HG03558 (cell line): Measurements from ENCODE around the gene ZHX3.

Experiments
- ATAC-seq: cut with Tn5 transposase; IDR thresholded peaks from one replicate; pipeline ENCODE4 v1.9.1; 2021; ENCODE audit warnings: moderate number of reproducible peaks; ENCODE audit not compliant: unreplicated experiment; ENCODE audit errors: extremely low read depth

Gene ZHX3, protein sequence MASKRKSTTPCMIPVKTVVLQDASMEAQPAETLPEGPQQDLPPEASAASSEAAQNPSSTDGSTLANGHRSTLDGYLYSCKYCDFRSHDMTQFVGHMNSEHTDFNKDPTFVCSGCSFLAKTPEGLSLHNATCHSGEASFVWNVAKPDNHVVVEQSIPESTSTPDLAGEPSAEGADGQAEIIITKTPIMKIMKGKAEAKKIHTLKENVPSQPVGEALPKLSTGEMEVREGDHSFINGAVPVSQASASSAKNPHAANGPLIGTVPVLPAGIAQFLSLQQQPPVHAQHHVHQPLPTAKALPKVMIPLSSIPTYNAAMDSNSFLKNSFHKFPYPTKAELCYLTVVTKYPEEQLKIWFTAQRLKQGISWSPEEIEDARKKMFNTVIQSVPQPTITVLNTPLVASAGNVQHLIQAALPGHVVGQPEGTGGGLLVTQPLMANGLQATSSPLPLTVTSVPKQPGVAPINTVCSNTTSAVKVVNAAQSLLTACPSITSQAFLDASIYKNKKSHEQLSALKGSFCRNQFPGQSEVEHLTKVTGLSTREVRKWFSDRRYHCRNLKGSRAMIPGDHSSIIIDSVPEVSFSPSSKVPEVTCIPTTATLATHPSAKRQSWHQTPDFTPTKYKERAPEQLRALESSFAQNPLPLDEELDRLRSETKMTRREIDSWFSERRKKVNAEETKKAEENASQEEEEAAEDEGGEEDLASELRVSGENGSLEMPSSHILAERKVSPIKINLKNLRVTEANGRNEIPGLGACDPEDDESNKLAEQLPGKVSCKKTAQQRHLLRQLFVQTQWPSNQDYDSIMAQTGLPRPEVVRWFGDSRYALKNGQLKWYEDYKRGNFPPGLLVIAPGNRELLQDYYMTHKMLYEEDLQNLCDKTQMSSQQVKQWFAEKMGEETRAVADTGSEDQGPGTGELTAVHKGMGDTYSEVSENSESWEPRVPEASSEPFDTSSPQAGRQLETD

DNA sequence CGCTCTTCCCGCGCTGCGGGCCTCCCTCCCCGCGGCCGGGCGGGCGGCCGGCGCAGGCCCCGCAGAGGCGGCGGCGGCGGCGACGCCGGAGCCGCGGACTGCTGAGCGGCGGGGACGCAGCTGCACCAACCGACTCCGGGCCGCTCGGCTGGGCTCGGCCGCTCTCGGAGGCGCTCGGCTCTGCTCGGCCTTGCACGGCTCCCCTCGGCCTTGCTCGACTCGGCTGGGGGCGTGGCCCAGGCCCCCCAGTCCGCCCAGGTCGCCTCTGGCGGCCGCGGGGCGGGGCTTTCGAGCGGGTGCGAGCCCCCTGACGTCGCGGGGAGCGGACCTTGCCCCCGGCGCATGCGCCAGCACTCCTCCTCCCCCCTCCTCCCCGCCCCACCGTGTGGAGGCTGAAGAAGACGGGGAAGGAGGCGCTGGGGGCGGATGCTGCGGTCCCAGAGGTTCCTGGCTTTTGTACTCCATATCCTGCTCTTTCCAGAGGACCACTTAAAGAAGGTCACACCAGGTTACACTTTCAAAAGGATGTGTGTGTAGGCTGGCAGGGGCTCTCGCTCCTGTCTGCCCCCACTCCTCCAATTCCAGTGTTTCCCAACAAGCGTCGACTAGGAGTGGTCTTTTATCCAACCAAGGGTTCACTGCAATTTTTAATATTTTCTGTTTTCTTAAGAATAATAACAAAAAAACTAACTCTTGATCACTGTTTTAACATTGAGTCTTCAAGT lies at the start of gene ZHX3:
Gene ZHX3 (minus strand): TSS at position 186 of the 725 bp plus-strand sequence. CDS start 112,815 bp downstream, outside the sequence.
- ATAC-seq = peak; percentile 92

DNA sequence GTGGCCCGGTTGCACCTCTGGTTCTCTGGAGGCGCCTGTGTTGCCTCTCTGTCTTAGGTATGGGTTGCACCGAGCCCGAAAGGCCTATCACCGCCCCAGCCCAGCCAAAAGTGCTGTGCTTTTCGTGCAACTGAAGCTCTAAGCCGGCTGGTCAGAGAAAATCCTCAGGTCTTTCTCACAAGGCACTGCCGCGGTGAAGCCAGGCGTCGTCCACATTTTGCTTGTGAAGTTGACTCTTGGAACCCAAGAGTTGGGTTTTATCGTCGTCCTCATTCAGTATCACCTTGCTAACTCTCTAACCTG lies 49.8 kb upstream of the ZHX3 start:
- no peak for ATAC-seq

DNA sequence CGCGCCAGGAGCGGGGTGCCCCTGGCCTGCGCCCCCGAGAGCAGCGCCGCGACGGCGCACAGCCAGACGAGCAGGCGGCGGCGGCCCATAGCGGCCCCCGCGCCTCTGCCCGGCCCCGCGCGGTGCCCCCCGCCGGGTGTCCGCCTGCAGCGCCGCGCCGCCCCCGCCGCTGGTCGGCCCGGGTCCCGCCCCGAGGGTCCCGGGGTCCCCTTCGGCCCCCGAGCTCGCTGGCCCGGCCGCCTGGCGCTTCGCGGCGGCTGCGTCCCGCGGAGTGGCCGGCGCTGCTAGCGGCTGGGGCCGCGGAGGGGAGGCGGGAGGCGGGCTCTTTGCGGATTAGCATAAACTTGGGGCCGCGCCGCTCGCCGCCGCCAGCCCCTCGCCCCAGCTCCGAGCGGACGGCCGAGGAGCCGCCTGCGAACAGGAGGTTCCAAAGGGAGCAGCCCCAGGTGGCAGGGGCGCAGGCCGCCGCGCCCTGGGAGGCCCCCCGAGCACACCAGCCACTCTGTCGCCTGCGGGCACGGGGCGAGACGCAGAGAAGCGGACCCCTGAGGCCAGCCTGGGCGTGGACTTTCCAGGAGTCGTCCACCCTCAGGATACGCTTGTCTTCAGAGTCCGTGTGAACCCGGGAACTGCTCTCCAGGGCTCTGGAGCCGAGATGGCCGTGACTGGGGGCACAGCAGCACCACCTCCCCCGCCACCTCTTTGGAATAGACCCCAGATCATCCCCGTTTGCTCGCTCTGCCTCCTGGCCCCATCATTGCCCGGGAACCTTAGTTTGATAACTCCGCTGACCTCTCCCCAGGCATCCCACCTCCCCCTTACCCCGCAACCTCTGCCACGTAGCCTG lies 49.2 kb upstream of the ZHX3 start, which contains the start of gene EMILIN3:
Gene EMILIN3 (minus strand): TSS at position 273 of the 847 bp plus-strand sequence. CDS start 184 bp downstream, at position 89.
- no peak for ATAC-seq

DNA sequence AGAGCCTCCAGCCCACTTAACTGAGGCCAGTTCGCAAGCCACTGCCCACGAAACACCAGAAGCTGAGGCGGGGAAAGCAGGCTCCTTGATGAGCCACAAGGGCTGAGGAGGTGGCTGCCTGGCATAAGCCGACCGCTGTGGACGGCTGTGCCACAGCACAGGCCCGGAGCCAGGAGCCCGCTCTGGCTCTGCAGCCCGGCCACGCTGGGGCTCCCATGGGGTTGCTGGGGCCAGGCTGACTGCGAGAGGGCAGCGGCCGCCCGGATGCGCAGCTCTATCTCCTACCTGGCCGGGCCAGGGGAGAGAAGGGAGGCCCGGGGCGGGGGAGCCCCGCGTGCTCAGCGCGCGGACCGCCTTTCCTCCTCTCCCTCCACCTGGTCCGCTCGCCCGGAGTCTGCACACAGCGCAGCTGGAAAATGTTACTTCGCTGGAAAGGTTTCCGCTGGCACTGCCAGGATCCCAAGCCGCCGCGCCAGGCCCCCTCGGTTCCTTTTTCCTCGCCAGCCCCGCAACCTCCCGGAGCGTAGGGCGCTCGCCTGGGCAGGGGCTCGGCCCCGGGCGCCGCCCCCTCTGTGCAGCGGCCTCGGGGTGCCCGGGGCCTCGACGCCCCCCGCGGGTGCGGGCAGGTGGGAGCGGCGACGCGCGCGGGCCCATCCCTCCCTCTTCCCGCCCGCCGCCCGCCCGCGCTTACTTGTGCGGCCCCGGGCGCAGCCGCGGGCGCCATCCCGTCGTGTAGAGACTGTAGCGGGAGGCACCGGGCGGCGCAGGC lies 48.4 kb upstream of the ZHX3 start:
- no peak for ATAC-seq

DNA sequence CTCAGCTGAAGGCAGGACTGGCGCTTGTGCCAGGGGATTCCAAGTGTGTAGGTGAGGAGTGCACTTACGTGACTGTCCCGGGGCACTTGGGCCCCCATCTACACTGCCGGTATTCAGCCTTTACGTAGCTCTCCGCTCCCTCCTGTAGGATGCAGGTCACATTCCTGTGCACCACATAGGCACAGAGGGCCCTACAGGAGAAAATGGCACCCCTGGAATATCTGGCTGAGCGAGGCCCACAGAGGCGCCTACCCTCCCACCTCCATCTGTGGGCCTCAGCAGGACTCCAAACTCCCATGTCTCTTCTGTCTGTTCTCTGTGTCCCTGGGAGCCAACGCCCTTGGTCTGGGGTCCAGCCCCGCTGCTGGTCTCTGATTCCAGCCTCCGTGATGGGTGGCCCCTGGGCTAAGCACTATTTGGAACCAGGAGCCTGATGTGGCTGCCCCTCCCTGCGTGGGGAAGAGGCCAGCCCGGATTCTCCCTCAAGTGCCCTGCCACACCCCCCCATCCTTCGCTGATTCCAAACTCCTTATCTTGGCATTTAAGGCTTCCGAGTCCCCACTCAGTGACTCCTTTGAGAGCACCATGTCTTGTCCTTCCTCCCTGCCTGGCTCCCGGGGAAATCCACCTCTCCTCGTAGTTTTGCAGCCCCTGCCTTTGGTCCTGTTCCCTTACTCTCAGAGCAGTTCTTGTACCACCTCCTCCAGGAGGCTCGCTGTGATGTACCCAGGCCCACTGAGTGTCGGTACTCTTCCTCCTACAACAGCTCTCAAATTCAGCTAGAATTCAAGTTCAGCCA lies 47.6 kb upstream of the ZHX3 start:
- no peak for ATAC-seq

DNA sequence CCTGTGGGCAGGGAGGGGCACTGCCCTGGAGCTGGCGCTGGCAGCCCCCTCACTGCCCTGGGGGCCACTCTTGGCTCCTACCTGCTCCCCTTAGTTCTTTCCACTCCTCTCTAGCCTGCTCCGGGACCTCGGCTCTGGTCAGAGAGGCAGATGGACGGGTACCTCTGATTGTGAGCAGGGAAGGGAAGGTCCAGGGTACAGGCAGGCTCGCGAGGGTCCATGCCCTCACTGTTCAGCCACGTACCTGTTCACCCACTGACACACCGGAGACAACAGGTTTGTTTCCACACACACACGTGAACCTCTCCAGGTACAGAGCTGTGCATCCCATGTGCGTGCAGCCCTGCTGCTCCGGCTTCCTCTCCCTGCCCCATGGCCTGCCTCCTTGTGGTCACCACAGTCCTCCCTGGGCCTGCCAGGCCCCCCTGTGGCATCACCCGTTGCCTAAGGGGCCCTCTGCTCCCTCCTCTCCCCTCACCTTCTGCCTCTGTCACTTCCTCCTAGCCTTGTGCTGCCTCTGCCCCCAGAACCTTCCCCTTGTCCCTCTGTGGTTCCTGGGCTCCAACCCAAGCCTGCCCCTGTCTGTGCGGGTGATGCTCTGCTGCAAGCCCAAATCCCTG lies 46.8 kb upstream of the ZHX3 start:
- ATAC-seq = no peak

DNA sequence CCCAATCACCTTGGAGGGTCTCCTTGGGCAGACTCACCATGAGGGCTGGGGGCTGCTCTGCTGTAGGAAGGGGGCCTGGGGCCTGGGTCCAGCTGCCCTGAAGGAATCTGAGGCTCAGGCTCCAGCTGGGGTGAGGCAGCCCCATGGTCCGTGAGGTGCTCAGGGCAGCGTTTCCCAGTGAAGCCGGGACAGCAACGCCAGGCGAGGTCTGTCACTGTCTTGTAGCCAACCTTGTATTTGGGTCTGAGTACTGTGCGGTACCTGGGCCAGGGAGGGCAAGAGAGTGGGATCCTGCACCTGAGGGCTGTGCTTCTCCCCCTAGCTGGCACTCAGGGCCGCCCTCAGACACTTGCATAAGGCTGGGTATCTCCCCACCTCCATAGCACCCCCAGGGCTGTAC lies 46.1 kb upstream of the ZHX3 start:
- ATAC-seq = no peak

DNA sequence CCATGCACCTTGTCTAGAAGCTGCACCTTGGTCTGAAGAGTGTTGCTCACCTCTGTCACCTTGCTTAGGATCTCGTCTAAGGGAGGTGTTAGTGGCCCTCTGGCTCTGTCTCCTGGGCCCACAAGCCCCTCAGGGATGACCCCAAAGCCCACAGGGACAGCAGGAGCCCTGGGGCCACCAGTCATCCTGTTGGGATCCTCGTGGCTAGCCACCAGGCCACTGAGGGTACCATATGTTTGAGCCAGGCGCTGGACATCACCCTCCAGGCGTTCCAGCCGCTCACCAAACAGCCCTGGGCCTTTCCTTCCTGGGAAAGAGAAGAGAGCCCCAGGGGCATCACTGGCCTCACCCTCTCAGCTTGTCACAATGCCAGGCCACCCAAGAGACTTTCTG lies 45.2 kb upstream of the ZHX3 start:
- no peak for ATAC-seq

DNA sequence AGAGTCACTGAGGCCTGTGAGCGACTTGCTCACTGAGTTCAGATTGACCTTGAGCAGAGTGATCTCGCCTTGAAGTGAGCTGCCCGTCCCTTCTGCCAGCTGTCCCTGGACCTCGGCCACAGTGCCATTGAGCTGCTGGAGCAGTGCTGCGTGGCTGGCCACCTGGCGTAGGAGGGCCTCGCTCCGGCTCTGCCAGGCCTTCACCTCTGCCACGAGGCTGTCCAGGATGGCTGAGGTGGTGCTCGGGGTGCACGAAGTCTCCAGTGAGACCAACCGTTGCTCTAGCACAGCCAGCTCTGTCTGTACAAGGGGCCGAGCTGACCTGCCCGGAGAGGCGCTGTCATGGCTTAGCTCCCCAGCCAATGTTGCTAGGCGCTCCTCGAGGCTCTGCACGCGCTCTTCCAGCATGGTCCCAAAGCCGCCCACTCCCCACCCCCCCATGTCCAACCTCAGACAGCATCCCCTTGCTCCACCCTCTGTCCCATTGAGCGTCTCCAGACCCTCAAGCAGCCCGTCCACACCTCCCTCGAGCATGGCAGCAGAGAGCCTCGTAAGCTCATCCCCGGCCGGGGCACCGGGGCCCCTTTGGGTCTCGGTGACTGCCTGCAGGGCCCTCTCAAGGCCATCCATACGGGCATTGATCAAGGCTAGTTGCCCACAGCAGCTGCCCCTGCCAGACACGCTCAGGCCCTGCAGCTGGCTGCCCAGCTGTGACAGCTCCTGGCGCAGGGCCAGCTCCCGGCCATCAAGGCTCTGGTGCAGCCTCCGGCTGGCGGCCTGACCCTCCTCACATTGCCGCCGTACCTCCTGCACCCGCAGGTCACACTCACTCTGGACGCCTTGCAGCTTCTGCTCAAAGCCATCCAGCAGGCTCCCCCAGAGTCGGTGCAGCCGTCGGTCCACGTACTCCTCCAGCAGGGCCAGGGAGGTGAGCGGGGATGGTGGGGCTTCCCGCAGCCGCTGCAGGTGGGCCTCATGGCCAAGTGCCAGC lies 44.5 kb upstream of the ZHX3 start:
- no peak for ATAC-seq

DNA sequence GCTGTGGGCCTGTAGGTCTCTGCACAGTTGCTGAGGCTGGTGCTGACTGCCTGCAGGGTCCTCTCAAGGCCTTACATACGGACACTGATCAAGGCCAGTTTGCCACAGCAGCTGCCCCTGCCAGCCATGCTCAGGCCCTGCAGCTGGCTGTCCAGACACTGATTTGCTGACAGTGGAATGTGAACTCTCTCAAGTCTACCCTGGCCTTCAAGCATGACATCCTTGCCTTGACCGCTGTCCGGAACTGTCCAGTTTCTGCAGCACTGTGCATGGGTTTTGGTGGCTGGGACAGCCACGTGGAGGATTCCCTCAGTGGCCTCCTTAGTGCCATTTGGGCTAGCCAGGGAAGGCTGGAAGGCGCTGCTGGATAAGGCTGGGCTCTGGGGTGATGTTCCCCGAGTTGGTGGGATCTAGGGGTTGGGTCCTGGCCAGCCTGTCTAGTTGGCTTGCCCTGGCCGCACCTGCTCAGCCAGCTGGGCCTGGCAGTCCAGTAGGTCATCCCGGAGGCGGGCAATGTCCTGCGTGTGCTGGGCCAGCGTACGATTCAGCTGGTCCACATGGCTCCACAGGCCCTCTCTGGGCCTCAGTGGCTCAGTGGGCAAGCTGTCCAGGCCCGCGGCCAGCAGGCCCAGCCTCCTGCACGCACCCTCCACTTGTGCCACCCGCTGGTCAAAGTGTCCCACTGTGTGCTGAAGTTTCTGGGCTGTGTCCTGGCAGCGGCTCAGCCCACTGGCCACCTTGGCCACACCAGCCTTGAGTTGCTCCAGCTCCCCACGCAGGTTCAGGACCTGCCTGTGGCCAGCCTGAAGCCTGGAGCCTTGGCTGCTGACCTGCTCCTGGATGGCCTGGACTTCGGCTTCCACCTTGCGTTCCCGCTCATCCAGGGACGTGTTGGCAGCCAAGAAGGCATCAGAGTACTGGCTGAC lies 43.6 kb upstream of the ZHX3 start:
- ATAC-seq = no peak

DNA sequence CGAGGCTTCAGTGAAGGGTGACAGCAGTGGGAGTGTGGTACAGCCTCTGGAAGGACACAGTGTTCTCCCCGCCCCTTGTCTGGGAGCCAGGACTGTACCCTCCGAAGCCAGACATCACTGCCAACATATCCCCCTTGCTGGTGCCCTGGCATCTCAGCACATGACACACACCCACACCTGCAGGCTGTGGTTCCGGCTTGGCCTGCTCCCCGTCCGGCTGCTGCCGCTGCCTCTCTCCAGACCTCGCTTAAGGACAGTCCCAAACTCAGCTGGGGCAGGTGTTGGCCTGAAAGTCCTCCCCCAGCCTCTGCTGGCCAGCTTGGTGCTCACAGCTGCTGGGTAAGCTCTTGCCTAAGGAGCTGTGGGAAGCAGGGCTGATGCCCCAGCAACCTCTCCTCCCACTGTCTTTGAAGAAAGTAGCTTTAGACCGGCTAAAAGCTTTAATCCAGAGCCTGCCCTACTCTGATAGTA lies 42.0 kb upstream of the ZHX3 start:
- ATAC-seq = no peak

DNA sequence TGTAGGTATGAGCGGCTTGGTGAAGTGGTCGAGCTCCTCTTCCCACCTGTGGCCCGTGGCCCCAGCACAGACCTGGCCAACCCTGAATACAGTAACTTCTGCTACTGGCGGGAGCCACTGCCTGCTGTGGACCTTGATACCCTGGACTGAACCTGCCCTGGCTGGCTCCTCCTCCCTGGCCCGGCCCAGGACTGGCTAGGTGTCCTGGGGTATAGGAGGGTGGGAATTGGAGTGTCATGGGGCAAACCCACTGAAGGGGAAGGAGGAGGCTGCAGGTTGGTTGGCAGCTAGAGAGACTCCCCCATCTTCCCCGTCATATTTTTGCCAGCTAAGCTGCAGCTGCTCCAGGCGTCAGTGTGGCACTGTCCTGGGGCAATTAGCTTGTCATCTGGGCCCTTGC lies 41.2 kb upstream of the ZHX3 start:
- no peak for ATAC-seq

DNA sequence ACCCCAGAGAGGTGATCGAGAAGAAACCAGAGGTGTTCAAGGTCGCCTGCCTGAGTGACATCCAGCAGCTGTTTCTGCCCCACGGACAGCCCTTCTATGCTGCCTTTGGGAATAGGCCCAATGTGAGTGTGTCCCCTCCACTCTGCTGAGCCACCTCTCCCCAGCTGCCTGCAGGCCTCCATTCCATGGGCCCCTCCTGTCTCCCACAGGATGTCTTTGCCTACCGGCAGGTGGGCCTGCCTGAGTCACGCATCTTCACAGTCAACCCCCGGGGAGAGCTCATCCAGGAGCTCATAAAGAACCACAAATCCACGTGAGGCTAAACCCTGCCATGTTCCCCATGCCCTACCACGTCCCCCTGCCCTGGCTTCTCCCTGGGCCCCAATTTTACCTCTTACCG lies 40.7 kb upstream of the ZHX3 start:
- no peak for ATAC-seq

DNA sequence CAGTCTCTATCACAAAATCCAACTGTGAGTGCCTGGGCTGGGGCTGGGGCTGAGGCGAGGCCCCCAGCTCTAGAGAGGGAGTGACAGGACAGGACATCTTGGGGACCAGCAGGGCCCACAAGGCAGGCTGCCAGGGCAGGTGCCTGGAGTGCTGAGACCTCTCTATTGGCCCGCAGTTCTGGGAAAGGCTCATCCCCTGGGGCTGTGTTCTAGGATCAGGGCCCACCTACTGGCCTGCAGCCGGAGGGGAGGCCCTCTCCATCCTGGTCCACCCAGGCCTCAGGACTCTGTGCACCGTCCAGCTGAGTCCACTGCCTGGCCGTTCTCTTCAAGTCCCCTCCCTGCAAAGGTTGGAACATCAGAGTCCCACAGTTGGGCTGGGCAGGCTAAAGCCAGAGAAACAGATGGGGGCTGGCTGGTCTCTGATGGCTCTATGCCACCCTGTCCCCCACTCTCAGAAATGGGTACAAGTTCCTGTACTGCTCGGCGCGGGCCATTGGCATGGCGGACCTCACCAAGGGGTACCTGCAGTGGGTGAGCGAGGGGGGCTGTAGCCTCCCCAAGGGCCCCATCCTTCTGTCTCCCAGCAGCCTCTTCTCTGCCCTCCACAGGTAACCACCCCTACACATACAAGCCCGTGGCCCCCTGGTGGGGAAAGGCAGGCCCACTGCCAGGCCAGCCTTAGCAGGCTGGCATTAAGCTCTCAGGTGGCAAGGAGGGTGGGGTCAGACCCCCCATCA lies 40.1 kb upstream of the ZHX3 start:
- ATAC-seq = no peak

DNA sequence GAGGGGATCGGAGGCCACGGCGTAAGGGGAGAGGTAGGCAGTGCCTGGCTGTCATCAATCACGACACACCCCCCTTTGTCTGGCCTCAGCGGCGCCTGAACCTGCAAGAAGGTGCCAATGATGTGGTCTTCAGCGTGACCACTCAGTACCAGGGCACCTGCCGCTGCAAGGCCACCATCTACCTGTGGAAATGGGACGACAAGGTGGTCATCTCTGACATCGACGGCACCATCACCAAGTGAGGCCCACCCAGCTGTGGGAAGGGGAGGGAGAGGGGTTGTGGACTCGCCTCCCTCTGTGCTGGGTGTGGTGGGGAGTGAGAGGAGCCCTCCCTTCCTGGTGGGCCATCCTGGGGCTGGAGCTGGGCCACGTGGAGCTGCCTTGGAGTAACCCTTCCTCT lies 39.4 kb upstream of the ZHX3 start:
- no peak for ATAC-seq
